ENCODE measurements around the gene CEP120.
"Not testable (repeated sequence)": the region's sequence is repeated elsewhere in the genome, so short reads cannot be mapped to it uniquely, and the experiment has no call there.

CEP120 gene

GRCh38 chr5:123438244-123438643, 15.0 kb upstream of the CEP120 start:
- no peak for DNase-seq

GRCh38 chr5:123436201-123436600, 13.0 kb upstream of the CEP120 start:
- no peak for DNase-seq

GRCh38 chr5:123434796-123435195, 11.6 kb upstream of the CEP120 start:
- no peak for DNase-seq

GRCh38 chr5:123433596-123433995, 10.4 kb upstream of the CEP120 start:
- no peak for DNase-seq

GRCh38 chr5:123430441-123430840, 7.2 kb upstream of the CEP120 start:
- not testable (repeated sequence) for DNase-seq

GRCh38 chr5:123429993-123430392, 6.8 kb upstream of the CEP120 start:
- peak; percentile 83 for DNase-seq

GRCh38 chr5:123429221-123429954, 6.2 kb upstream of the CEP120 start:
- no peak for DNase-seq

GRCh38 chr5:123428521-123429220, 5.5 kb upstream of the CEP120 start:
- no peak for DNase-seq

GRCh38 chr5:123427281-123427680, 4.1 kb upstream of the CEP120 start:
- no peak for DNase-seq

GRCh38 chr5:123425431-123425830, 2.2 kb upstream of the CEP120 start:
- DNase-seq: peak; percentile 29

GRCh38 chr5:123422433-123423277, 548 bp downstream of the CEP120 start:
- DNase-seq: peak; percentile 52

GRCh38 chr5:123421773-123422172, 1.4 kb downstream of the CEP120 start:
- no peak for DNase-seq

GRCh38 chr5:123414974-123415373, 8.2 kb downstream of the CEP120 start:
- DNase-seq: no peak

- DNase-seq: no peak
These were observed 11.0 kb downstream of the CEP120 start for GRCh38 chr5:123412206-123412605.

GRCh38 chr5:123401999-123402398, 21.2 kb downstream of the CEP120 start:
- DNase-seq: not testable (repeated sequence)

- DNase-seq: no peak
These were observed 21.9 kb downstream of the CEP120 start for GRCh38 chr5:123401320-123401719.

- not testable (repeated sequence) for DNase-seq
These were observed 22.3 kb downstream of the CEP120 start for GRCh38 chr5:123400870-123401291.

- DNase-seq: no peak
These were observed 25.0 kb downstream of the CEP120 start for GRCh38 chr5:123398058-123398733.

GRCh38 chr5:123397538-123397937, 25.7 kb downstream of the CEP120 start:
- no peak for DNase-seq

- DNase-seq: no peak
These were observed 32.2 kb downstream of the CEP120 start for GRCh38 chr5:123391009-123391408.

GRCh38 chr5:123389794-123390193, 33.4 kb downstream of the CEP120 start:
- no peak for DNase-seq

- DNase-seq: no peak
These were observed 35.9 kb downstream of the CEP120 start for GRCh38 chr5:123387313-123387712.

- no peak for DNase-seq
These were observed 41.0 kb downstream of the CEP120 start for GRCh38 chr5:123382252-123382651.

All from hematopoietic multipotent progenitor cell treated with erythropoietin and hydrocortisone succinate and interleukin-3 and kit ligand, for 4 days (in vitro differentiated cells).